Adipocyte (in vitro differentiated cells): ENCODE results near the gene WDFY4.
A peak's percentile ranks its signal among the peaks of the same experiment; 100 is the strongest.

ENCODE experiments used
- DNase-seq: peaks from one replicate; pipeline ENCODE4 v3.0.0-alpha.2; 2015; ENCODE audit warnings: low read depth
- H3K27me3 ChIP-seq: replicated peaks from 2 replicates; pipeline ENCODE4 v1.7.0; 2013; ENCODE audit warnings: mild to moderate bottlenecking, low read length, moderate library complexity; ENCODE audit not compliant: control insufficient read depth, insufficient read depth
- H3K36me3 ChIP-seq: 2 replicates; pipeline ENCODE4 v1.7.0; 2013; ENCODE audit warnings: low read length, mild to moderate bottlenecking, moderate library complexity; ENCODE audit not compliant: control insufficient read depth, insufficient read depth, severe bottlenecking
- H3K4me1 ChIP-seq: 2 replicates; pipeline ENCODE4 v1.7.0; 2013; ENCODE audit warnings: mild to moderate bottlenecking, low read length, moderate library complexity; ENCODE audit not compliant: control insufficient read depth, insufficient read depth
- H3K4me3 ChIP-seq: 2 replicates; pipeline ENCODE4 v1.7.0; 2013; ENCODE audit warnings: mild to moderate bottlenecking, low read length, moderate library complexity
- H3K9ac ChIP-seq: 2 replicates; pipeline ENCODE4 v1.7.0; 2013; ENCODE audit warnings: mild to moderate bottlenecking, low read length, moderate library complexity
- H3K9me3 ChIP-seq: 2 replicates; pipeline ENCODE4 v1.7.0; 2013; ENCODE audit warnings: mild to moderate bottlenecking, low read length, moderate library complexity; ENCODE audit not compliant: control insufficient read depth

Gene WDFY4

DNA sequence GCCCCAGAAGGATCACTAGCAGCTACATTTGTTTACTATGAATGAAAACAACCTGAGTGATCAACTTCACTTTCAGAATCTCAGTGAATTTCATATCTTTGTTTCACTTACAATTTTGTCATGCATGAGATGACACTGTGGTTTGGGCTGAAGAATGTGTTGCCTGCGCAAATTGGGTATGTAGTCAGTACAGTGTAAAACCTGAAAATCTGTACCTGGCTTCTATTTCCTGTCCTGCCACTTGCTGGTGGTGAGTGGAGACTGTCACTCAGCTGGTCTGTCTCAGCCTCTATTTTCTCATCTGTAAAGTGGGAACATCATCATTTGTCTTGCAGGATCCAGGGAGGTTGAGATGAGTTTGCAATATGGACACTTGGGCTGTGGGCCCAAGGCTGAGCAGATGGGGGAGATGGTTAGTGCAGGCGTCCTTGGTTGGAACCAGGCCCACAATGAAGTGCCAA lies 118.0 kb downstream of the WDFY4 start:
- no peaks in the 10 kb centered on the region for H3K36me3 ChIP-seq
- peaks cover 13% of the 10 kb centered on the region for H3K27me3 ChIP-seq
- no peak overlapping the region for H3K4me3 ChIP-seq
- H3K9me3 ChIP-seq: no peaks in the 10 kb centered on the region
- no peak overlapping the region for H3K9ac ChIP-seq
- no peak for DNase-seq
- H3K4me1 ChIP-seq: no peaks in the 10 kb centered on the region

DNA sequence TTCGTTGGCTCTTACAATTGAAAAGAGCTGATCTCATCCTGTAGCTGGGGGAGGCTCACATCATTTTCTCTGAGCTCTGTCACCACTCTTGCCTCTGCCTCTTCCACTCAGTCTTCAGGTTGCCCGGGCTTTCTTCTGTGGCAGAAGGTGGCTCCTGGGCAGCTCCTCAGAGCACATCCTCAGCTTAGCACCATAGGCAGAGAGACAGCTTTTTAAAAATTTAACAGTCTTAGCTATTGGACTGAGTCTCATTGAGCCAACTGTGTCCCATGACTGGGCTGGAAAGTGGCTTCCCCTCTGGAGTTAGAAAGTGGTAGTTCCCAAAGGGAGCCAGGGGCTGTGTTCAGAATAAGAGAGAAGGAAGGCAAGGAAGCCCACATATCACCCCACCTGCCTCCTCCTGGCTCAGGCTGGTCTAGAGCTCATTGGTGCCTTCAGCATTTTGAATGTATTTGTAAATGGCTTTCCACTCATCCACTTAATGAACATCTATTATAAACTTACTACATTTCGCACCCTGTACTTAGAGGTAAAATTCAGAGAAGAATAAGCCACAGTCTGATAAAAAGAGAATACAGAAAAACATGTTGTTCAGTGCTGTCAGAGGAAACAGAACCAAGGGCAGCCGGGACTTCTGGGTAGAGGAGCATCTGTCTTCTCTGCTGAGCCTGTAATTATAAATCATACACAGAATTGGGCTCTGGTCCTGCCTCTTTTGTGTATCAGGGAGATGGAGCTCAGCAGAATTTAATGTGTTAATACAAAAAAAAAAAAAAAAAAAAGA lies 119.3 kb downstream of the WDFY4 start:
- H3K9ac ChIP-seq: no peak overlapping the region
- H3K4me1 ChIP-seq: no peaks in the 10 kb centered on the region
- DNase-seq: no peak
- no peaks in the 10 kb centered on the region for H3K9me3 ChIP-seq
- H3K4me3 ChIP-seq: no peak overlapping the region
- H3K36me3 ChIP-seq: no peaks in the 10 kb centered on the region
- H3K27me3 ChIP-seq: peaks cover 13% of the 10 kb centered on the region

DNA sequence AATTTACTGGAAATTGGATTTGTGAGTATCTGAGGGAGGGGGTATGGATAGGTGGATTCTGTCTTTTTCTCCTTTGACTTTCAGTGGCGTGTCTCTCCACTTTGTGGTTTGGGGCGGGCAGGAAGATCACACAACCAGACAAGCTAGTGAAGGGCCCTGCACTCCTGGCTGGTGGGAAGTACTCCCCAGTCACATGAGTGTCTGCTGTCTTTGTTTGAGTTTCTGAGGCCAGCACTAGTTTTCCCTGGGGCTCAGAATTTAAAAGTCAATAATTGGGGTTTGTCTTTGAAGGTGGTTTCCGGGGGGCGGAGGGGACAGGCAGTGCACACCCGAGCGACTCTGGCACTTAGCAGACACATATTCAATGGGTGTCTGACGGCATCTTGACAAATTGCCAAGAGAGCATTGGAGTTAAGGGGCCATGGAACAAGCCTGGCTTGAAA lies 120.1 kb downstream of the WDFY4 start:
- no peaks in the 10 kb centered on the region for H3K36me3 ChIP-seq
- no peak overlapping the region for H3K9ac ChIP-seq
- DNase-seq: no peak
- no peak overlapping the region for H3K4me3 ChIP-seq
- no peaks in the 10 kb centered on the region for H3K4me1 ChIP-seq
- H3K9me3 ChIP-seq: no peaks in the 10 kb centered on the region
- H3K27me3 ChIP-seq: peaks cover 13% of the 10 kb centered on the region

DNA sequence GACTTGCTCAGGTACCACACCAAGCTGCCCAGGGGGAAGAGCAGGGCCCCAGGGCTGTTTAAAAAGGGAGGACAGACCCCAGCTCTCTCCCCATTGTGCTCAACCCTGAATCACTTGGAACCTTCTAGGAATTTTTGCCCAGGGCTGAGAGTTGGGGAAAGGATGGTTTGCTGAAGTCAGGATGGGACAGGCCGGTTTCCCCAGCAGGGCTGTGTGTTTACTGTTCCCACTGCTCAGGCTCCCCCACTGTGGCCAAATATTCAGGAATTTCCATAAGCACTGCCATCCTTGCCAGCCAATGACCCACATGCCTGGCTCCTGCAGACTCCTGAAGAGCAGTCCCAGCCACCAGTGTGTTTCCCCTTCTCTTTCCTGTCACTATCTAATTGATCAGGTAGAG lies 120.7 kb downstream of the WDFY4 start:
- Histone ChIP-seq H3K36me3 (no peaks in the 10 kb centered on the region), H3K27me3 (peaks cover 13% of the 10 kb centered on the region), H3K9me3 (no peaks in the 10 kb centered on the region), H3K4me1 (no peaks in the 10 kb centered on the region), H3K9ac (no peak overlapping the region), H3K4me3 (no peak overlapping the region)
- no peak for DNase-seq

DNA sequence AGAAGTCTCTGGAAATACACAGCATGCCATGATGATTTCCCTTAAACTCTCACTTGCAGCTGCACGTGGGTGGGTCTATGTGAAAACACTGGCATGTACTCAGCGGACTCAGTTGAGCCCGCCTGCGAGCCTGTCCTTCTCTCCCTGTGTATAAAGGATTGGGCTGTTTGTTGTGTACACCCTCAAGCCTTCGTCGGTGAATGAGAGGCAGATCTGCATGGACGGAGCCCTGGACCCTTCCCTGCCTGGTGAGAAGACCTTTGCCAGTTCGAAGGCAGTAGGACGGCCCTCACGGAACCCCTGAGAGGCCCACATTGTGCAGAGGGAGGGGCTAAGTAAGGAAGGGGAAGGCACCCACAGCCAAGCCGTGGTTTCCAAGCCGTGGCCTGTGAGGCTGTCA lies 121.2 kb downstream of the WDFY4 start:
- Histone ChIP-seq H3K27me3 (peaks cover 13% of the 10 kb centered on the region), H3K9me3 (no peaks in the 10 kb centered on the region), H3K9ac (peak overlapping the region; percentile 38), H3K4me3 (no peak overlapping the region), H3K36me3 (no peaks in the 10 kb centered on the region), H3K4me1 (no peaks in the 10 kb centered on the region)
- no peak for DNase-seq

DNA sequence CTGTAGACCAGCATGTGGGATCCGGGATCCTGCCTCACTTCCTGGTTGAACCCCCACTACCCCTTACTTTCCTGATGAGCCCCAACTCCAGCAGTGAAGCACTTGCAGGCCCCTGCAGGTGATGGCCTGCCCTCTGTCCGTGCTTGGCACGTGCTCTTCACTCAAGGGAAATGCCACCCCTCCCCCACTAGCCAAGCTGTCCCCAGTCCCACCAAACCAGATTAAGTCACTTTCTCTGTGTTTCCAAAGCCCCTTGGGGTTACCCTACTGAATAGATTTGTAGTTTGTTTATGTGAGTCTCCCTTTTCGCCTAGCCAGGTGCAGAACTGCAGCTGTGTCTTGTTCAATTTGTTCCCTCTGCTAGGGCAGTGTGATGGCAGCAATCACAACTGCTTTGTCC lies 121.7 kb downstream of the WDFY4 start:
- H3K4me3 ChIP-seq: no peak overlapping the region
- DNase-seq: no peak
- peaks cover 13% of the 10 kb centered on the region for H3K27me3 ChIP-seq
- H3K9me3 ChIP-seq: no peaks in the 10 kb centered on the region
- no peaks in the 10 kb centered on the region for H3K36me3 ChIP-seq
- no peaks in the 10 kb centered on the region for H3K4me1 ChIP-seq
- H3K9ac ChIP-seq: peak overlapping the region; percentile 38

DNA sequence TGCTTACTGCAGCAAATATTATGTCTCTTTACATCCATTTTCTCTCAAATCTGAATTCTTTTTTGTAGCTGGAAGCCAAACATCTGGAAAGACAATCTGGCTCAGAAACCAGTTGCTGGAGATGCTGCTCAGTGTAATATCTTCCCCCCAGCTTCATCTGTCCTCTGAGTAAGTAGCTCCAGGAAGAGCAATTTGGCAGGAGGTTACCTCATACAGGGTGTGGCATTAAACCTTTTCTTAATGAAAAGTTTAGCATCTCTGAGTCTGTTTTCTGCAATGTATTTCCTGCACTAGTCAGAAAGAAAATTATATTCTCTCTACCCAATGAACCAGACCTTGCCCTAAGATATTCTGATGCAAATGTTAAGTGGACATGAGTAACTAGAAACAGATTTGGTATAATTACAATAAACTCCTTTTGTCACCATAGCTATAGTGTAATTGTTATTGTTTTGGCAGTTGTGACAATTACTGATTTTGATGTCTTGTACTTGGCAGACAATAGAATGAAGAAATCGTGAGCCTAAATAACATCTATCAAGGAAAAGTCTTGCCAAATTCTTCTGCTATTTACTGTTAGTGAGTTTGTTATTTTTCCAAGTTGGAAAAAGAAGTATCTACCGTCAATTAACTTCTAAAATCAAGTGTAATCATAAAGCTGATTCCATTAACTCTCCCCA lies 123.3 kb downstream of the WDFY4 start:
- no peak for DNase-seq
- Histone ChIP-seq H3K27me3 (peaks cover 16% of the 10 kb centered on the region), H3K4me3 (no peak overlapping the region), H3K9me3 (no peaks in the 10 kb centered on the region), H3K36me3 (no peaks in the 10 kb centered on the region), H3K9ac (no peak overlapping the region), H3K4me1 (no peaks in the 10 kb centered on the region)

DNA sequence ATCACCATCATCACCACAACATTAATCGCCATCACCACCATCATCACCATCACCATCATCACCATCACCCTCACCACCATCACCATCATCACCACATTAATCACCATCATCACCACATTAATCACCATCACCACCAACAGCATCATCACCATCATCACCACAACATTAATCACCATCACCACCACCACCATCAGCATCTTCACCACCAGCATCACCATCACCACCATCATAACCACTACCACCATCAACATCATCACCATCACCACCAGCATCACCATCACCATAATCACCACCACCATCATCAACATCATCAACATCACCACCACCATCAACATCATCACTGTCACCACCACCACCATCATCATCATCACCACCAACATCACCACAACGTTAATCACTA lies 124.6 kb downstream of the WDFY4 start:
- no peak overlapping the region for H3K9ac ChIP-seq
- H3K36me3 ChIP-seq: no peaks in the 10 kb centered on the region
- no peak overlapping the region for H3K4me3 ChIP-seq
- peaks cover 13% of the 10 kb centered on the region for H3K27me3 ChIP-seq
- DNase-seq: no peak
- no peaks in the 10 kb centered on the region for H3K9me3 ChIP-seq
- H3K4me1 ChIP-seq: no peaks in the 10 kb centered on the region

DNA sequence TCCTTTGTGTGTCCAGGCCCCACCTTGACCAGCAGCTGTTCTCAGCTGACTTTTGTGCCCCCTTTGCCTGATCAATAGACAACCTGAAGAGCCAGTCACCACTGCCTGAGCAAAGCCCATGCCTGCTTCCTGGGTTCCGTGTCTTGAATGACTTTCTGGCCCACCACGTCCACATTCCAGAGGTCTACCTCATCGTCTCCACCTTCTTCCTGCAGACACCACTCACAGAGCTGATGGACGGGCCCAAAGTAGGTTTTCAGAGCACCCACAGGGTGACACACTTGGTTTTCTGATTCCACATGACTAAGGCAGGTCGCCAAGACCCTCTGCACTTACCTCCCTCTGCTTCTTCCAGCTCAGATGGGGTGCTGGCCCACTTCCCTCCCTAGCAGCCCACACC lies 126.8 kb downstream of the WDFY4 start:
- Histone ChIP-seq H3K27me3 (peaks cover 3% of the 10 kb centered on the region), H3K4me3 (no peak overlapping the region), H3K36me3 (no peaks in the 10 kb centered on the region), H3K9ac (no peak overlapping the region), H3K4me1 (no peaks in the 10 kb centered on the region), H3K9me3 (no peaks in the 10 kb centered on the region)
- no peak for DNase-seq

DNA sequence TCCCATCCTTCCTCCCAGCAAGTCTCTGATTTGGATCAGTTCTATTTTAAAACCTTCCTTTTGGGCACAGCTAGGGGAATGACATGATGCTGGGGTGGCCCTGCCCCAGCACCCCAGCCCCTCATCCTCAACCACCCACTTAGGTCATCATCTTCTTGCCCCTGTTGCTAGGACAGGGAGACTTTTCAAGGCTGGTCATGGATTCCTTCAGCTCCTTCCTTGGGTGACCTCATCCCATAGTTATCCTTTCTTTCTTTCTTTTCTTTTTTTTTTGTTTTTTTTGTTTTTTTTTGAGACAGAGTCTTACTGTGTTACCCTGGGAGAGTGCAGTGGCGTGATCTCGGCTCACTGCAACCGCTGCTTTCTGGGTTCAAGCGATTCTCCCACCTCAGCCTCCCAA lies 127.2 kb downstream of the WDFY4 start:
- peaks cover 3% of the 10 kb centered on the region for H3K27me3 ChIP-seq
- H3K4me1 ChIP-seq: no peaks in the 10 kb centered on the region
- no peaks in the 10 kb centered on the region for H3K36me3 ChIP-seq
- no peak overlapping the region for H3K9ac ChIP-seq
- H3K9me3 ChIP-seq: no peaks in the 10 kb centered on the region
- no peak overlapping the region for H3K4me3 ChIP-seq
- DNase-seq: peak; percentile 3

DNA sequence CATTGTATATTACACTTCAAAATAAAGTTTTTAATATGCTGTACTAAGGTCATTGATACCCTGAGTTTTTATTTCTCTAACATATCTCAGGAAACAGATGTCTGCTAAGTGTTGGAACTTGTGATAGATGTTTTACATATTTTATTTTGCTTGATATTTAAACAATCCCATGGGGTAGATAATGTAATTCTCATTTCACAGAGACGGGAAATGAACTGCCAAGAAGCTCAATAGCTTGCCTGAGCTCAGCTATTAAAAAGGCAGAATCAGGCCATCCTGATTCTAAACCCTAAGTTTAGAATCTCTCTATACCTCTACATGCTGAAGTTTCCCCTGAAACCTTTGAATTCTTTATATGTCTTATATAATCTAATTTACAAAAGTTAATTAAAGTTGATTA lies 128.6 kb downstream of the WDFY4 start:
- DNase-seq: no peak
- Histone ChIP-seq H3K36me3 (no peaks in the 10 kb centered on the region), H3K4me1 (no peaks in the 10 kb centered on the region), H3K9me3 (no peaks in the 10 kb centered on the region), H3K27me3 (peaks cover 3% of the 10 kb centered on the region), H3K9ac (no peak overlapping the region), H3K4me3 (no peak overlapping the region)
